Activated CD4-positive, CD25-positive, alpha-beta regulatory T cell (primary cell): ENCODE results near the gene ITPR2.
"Not testable (repeated sequence)": the region's sequence is repeated elsewhere in the genome, so short reads cannot be mapped to it uniquely, and the experiment has no call there.

Source experiments
- DNase-seq, 4 experiments: peaks; one replicate each; lab custom pipeline; 2025; lab: John Stamatoyannopoulos, UW

Gene ITPR2

DNA sequence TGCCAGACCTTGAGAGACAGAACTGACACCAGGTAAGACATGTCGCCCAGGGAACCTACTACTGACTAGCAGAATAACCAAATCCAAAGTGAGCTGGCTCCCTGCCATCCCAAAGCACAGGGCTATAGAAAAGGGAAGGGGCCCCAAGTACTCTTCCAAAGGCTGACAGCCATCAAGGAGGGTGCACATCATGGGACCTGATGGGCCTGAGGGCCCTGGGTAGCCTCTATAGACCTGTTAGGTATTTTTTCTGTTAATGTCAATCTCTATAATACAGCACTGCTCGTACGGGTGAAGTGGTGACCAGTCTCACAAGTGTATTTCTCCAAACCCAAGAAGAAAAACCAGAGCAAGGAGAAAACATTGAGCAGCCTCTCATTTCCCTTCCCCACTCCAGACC lies 171.6 kb downstream of the ITPR2 start:
- no peak for DNase-seq

- no peak for DNase-seq
These were observed 173.1 kb downstream of the ITPR2 start for GRCh38 chr12:26659930-26660329.

- DNase-seq = no peak
These were observed 174.0 kb downstream of the ITPR2 start for GRCh38 chr12:26658991-26659390.

DNA sequence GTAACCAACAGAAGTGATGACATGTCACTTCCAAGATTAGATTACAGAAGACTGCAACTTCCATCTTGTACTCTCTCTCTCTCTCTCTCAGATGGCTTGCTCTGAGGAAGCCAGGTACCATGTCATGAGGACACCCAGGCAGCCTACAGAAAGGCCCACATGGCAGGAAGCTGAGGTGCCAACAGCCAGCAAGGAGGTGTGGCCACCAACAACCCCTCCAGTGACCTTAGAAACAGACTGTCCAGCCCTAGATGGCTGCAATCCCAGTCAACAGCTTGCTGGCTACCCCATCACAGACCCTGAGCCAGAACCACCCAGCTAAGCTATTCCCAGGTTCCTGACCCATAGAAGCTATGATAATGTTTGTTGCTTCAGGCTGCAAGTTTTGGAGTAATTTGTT lies 178.4 kb downstream of the ITPR2 start:
- DNase-seq = no peak

DNA sequence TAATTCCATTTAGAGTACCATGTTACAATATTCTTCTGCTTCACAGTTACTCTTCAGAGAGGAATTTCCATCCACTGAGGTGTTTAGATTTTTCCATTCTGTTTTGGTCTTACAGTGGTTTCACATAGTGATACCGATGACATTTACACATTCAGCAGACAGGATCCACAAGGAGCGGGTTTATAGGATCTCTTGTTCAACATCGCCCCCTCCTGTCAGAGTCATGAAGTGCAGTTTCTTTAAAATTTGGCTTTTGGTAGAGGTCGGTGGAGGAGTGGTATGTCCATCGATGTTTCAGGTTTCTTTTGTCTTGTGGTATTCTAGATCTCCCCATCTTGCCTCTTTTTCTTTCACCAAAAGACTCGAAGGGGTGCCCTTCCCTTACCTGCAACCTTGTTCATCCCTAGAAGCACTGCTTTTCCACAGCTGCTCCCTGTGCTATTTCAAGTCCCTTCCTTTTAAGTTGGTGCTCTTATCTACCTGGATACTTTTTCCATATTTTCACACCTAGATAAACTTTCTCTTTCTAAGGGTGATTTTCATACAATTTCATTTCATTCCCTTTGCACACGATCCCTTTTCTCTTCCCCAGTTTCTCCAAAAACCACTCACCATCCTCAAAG lies 181.3 kb downstream of the ITPR2 start:
- DNase-seq = peak in 1 of 4 experiments; percentile 4

- no peak for DNase-seq
These were observed 182.0 kb downstream of the ITPR2 start for GRCh38 chr12:26651036-26651435.

DNA sequence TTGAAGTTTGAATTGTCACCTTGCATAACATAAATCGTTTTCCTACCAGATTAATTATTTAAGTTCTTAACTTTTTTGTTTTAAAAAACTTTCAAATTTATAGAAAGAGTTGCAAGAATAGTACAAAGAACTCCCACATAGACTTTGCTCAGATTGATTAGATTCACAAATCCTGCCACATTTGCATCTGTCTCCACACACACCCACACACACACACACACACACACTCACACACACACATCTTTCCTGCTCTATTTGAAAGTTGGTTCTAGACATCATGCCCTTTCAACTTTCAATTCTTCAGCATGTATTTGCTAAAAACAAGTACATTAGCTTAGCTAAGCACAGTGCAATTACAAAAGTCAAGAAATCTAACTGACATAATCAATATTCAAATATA lies 184.0 kb downstream of the ITPR2 start:
- DNase-seq = no peak

- DNase-seq = no peak
These were observed 184.4 kb downstream of the ITPR2 start for GRCh38 chr12:26648584-26648983.

DNA sequence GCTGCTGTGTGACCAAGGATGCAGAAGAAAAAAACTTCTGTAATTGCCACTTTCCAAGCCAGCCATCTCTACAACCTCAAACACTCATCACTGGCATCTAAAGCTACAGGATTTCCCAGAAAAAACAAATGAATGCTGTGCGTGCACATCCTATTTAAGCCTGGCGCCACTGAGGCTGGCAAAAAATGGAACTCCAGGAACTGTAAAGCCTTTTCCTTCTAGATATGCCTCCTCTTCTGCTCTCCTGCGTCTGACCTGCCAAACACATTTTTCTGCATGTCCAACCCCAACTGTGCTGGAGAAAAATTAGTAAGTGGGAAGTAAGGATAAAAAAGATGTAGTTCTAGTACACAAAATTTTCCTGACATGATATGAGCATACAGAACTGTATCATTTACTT lies 184.9 kb downstream of the ITPR2 start:
- no peak for DNase-seq

- no peak for DNase-seq
These were observed 185.9 kb downstream of the ITPR2 start for GRCh38 chr12:26647088-26647487.

DNA sequence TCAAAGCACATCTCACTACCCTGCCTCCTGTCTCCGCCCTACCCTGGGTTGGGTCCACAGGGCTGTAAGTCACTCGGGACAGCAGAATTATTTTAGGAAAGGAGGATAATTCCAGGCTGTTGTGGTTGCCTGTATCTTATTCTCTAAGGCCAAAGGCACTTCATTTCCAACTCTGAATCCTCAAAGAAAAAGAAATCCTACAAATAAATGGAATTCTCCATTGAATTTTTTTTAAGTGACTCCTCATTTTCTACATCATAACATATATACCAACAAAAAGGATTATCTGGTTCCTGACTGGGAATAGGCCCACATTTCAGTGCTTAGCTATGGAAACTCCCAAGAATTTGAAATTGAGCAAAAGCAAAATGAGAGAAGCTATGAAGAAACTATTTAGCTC lies 186.4 kb downstream of the ITPR2 start:
- DNase-seq = no peak

DNA sequence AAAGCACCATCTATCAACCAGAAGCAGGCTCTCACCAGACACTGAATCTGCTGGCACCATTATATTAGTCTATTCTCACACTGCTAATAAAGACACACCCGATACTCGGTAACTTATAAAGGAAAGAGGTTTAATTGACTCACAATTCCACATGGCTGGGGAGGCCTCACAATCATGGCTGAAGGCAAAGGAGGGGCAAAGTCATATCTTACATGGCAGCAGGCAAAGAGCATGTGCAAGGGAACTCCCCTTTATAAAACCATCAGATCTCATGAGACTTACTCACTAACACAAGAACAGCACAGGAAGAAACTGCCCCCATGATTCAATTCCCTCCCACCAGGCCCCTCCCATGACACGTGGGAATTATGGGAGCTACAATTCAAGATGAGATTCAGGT lies 188.6 kb downstream of the ITPR2 start:
- DNase-seq = not testable (repeated sequence)

- no peak for DNase-seq
These were observed 189.3 kb downstream of the ITPR2 start for GRCh38 chr12:26643532-26644315.

GRCh38 chr12:26642361-26642760 lies 190.6 kb downstream of the ITPR2 start:
- DNase-seq = no peak

DNA sequence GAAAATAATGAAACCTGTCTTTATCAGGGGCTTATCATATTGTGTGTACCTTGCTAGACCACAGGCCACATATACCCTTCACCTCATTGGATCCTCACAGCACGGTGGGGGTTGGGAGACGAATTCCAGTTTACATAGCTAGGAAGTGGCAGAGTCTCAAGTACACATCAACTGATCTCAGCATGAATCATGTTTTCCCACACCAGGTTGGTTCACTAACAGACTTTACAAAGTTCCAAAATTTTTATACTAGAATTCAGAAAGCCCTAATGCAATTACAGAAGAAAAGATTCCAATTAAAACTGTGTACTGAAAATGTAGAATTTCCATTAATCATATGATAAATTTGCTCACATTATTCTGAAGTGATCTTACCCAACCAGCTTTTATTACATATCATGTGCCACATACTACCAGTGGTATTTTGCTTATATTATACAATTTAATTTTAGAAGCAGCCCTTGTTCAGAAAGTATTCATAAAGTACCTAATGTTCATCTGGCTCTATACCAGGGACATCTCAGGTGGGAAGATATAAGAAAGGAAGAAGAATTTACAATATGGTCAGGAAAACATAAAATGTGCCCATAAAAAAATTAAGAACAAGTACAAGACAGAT lies 196.2 kb downstream of the ITPR2 start:
- no peak for DNase-seq

GRCh38 chr12:26633591-26634210 lies 199.3 kb downstream of the ITPR2 start:
- no peak for DNase-seq

DNA sequence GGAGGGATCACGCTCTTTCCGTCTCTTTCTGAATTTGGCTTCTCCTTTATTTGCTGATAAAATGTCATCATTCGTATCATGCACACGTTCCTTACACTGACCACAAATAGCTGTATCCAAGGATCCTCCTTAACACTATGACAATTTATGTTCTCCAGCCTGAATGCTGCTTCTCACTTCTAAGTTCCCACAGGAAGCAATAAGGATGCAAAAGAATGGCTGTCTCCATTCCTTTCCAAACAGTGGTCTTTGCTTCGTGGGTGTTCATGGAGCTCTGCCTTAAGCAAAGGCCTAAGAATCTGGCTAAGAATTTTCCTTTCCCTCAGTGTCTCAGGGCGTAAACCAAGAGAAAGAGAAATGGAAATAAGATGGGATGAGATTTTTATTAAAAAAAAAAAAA lies 200.2 kb downstream of the ITPR2 start:
- DNase-seq = no peak

DNA sequence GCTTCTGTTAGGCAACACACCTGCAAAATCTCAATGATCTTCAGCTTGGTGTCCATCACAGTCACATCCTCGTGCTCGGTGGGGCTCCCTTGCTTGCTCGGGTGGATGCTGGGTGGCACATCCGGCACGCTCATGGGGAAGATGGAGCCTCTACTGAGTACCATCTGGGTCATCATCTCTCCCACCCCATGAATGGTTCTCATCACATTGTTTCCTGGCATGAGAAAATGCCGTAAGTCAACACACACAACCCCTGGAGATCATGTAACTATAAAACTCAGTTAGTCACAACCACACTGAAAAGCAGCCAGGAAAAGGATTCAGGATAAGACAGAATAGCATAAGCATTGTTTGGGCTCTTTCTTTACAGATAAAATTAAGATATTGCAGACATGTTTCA lies 201.1 kb downstream of the ITPR2 start:
- DNase-seq = no peak

DNA sequence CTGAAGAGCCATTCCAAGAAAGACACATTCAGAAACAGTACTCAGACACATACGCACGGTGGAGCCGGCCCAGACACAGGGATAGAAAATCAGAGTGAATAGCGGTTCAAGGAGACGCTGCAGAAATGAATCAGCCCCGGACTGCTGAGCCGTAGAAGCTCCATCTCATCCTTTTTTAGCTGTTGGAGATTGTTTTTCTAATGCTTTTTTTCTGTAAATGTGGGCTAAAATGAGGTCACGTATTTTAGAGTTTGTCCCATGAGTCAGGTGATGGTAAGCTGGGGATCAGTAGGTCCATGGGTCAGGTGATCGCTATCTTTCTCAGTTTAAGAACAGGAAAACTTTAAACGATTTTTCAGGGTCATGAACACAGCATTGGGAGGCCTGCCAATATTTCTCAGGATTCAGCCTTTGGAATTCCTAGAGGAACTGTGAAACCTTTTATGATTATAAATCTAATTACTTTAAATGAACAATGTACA lies 202.4 kb downstream of the ITPR2 start:
- DNase-seq = no peak

DNA sequence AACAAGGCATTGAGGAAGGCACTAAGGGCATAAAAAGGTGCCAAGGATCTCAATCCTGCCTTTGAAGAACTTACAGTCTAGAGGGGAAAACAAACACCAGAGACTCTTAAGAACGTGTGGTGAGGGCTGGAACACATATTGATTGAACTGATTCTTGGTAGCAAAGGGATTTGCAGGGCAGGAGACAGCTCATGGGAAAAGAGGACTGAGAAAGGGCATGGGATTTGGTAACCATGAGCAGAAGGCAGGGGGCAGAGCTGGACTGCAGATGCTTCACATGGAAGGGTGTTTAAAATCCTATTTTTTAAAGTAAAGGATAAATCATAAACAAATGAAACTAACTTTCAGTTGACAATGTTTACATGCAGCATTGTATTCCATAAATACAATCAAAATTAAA lies 203.1 kb downstream of the ITPR2 start:
- DNase-seq = no peak

GRCh38 chr12:26628234-26628633 lies 204.8 kb downstream of the ITPR2 start:
- DNase-seq = no peak

GRCh38 chr12:26627335-26627734 lies 205.7 kb downstream of the ITPR2 start:
- no peak for DNase-seq

- no peak for DNase-seq
These were observed 209.9 kb downstream of the ITPR2 start for GRCh38 chr12:26623136-26623535.
